SIG-M5 treated with dmso at 0.1 percent for 504 hours (cell line): ENCODE results near the gene PRKAR1A.
"Not testable (repeated sequence)": the region's sequence is repeated elsewhere in the genome, so short reads cannot be mapped to it uniquely, and the experiment has no call there.

Source experiments
- DNase-seq: peaks from one replicate; lab custom pipeline; 2025; ENCODE audit not compliant: unreplicated experiment; lab: John Stamatoyannopoulos, UW

The PRKAR1A gene

GRCh38 chr17:68577497-68577821, 65.2 kb downstream of the PRKAR1A start:
- no peak for DNase-seq

DNA sequence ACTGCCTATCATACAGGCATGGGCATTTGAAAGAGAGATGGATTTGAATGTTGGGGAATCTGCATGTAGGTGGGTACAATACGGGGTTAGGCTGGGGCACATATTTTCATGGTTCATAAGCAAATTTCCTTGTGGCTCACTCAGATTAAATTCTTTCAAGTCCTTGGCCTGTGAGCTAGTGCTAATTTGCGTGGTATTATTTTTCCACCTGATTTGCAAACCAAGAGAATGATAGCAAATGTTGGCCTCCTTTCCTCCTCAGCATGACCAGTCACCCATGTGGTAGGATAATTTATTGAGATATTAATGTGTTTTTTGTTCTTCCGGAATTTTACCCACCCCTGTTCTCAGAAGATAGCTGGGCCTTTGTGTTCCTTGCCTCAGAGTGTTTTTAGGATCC, 66.0 kb downstream of the PRKAR1A start:
- no peak for DNase-seq

GRCh38 chr17:68579194-68579927, 67.1 kb downstream of the PRKAR1A start:
- DNase-seq: no peak

- DNase-seq: peak; percentile 89
Observed at GRCh38 chr17:68580236-68580770, 68.1 kb downstream of the PRKAR1A start.

- DNase-seq: no peak
Observed at GRCh38 chr17:68581863-68582645, 69.8 kb downstream of the PRKAR1A start.

DNA sequence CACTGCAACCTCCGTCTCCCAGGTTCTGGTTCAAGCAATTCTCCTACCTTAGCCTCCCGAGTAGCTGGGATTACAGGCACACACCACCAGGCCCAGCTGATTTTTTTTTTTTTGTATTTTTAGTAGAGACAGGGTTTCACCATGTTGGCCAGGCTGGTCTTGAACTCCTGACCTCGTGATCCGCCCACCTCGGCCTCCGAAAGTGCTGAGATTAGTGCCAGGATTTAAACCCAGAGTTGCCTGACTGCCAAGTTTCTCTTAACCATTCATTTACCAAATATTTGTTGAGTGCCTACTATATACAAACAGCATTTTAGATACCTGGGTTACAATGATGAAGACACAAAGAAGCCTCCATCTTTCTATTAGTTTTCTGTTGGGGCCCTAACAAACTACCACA, 70.6 kb downstream of the PRKAR1A start:
- DNase-seq: not testable (repeated sequence)

DNA sequence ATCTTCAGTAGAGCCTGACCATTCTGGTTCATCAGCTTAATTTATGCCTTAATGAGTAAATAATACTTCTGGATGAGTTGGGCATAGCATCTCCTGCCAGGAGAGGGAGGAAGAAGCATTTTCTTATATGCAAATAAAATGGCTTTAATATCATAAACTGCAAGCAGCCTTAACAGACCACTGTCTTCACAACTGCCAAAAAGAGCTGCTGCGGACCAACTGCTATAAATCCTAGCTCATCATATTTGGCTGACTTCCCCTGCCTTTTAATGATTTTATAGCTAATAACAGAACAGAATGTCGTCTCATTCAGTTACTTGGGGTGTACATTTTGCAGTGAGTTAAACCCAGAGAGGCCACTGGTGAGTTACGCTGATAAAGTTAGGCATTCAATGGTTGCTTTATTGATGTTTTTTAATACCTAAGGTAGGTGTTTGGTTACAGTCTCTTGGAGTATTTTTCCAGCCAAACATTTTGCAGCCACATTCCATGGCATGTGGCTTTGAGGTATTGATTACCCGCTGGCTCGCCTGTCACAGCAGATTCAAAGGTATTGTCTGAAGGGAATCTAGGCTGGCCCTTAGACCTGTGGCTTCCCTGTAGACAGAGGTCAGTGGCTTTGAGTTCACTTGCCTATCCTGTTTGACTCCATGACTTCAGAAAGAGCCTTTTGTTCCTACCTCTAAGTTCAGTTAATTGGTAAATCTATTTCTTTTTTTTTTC, 72.5 kb downstream of the PRKAR1A start:
- no peak for DNase-seq

GRCh38 chr17:68585643-68586042, 73.4 kb downstream of the PRKAR1A start:
- no peak for DNase-seq

- DNase-seq: no peak
Observed at GRCh38 chr17:68587026-68587425, 74.8 kb downstream of the PRKAR1A start.

DNA sequence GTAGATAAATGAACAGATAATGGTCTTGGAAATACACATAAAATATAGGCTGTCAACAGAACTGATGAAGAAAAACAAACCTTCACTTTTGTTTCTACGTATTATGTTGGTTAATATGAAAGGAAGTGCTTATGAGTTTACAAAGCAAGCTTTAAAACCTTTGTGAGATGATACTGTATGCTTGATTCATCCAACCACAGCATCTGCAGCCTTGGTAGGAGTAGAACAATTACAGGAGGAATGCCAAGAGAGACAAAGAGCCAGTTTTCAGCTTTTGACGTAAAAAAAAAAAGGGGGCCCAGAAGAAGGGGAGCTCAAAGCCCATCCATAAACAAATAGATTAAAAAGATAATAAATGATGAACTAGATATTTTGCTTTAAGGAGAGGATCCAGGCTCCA, 75.6 kb downstream of the PRKAR1A start:
- no peak for DNase-seq

GRCh38 chr17:68588362-68588761, 76.1 kb downstream of the PRKAR1A start:
- no peak for DNase-seq

DNA sequence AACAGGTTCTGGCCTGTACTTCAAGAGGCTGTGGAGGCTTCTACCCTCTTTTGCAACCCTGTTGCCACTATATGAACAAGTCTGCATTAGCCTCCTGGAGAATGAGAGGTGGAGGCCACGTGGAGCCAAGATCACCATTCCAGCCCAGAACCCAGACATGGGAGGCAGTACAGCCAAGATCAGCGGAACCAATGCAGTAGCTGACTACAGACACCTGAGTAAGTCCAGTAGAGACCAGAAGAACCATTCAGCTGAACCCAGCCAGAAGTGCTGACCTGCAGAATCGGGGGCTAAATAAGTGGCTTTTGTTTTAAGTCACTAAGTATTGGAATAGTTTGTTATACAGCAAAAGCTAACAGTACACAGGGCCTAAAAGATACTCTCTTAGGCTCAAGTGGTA, 76.9 kb downstream of the PRKAR1A start:
- DNase-seq: no peak

DNA sequence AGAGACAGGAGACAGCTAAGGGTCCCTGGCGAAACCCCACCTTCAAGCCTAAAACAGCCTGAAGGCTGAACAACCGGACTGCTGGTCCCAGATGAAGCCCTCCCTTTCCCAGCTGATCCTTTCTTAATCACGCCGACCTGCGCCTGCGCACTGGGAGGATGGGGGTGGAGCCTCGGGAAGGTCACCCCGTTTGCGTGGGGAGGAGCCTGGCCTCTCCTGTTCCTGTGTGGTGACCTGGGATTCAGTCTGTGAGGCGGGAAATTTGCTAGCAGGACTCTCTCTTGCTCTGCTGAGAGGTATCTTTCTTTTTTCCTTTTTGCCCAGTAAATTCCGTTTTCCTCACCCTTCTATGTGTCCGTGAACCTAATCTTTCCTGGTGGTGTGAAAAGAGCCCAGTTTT, 79.4 kb downstream of the PRKAR1A start:
- no peak for DNase-seq

- DNase-seq: no peak
Observed at GRCh38 chr17:68592009-68592408, 79.8 kb downstream of the PRKAR1A start.

GRCh38 chr17:68592682-68593641, 80.7 kb downstream of the PRKAR1A start:
- no peak for DNase-seq

- DNase-seq: no peak
Observed at GRCh38 chr17:68594552-68594951, 82.3 kb downstream of the PRKAR1A start.

DNA sequence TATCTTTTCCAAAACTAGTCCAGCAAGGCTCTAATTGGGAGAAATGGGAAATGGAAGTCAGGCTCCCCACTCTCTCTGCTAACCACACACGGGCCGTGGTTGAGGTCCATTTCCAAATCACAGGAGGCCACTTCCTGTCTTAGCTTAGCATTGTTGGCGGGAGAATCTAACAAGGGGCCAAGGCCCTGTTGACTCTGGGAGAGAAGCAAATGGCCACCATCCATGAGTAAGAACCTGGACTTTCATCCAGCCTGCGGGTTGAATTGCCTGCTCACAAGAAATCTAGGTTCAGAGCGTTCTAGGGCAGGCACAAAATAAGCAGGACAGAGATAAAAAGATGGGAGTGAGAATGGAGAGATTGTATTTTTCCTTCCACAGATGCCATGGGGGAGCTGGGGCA, 83.3 kb downstream of the PRKAR1A start:
- no peak for DNase-seq

- DNase-seq: no peak
Observed at GRCh38 chr17:68595986-68596385, 83.8 kb downstream of the PRKAR1A start.

DNA sequence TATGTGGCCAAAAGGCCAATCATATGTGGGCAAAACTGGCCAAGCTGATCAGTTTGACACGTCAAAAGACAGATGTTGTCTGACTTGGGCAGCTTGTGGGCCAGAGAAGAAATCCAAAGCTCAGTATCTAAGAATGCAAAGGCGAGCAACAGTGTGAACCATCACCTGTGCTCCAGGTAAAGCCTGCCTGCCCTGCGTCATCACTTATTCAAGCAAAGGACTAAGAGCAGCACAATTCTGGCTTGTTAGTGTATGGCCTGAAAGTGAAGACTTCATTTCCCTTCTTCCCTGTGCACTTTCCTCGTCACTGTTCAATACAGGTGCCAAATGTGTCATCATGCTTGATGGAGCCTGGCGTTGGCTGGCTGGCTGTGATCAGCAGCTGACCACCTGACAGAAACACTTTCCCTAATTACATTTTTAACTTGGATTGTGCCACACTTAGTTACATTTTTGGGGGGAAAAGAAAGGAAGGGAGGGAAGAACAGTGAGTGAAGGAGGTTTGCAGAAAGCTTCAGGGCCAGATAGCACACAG, 84.2 kb downstream of the PRKAR1A start:
- DNase-seq: no peak

GRCh38 chr17:68598074-68598473, 85.8 kb downstream of the PRKAR1A start:
- no peak for DNase-seq
